ENCODE measurements around the gene UFD1. TPM values are rescaled to one million over a fixed set of nuclear protein-coding genes. Genes with fewer than 3 reads are reported as not detected.

UFD1 gene
- total and polyA plus RNA-seq, 2 of the 13 experiments (the other 11 are each of a cell fraction or from before 2014, with no cell fraction given): 47.9 to 51.1 TPM

- TF ChIP-seq CTCF (CRISPR knock-in tag; IDR thresholded peaks at IDR 0.05): 0 out of 2 replicates have a peak, but pooled peaks have one; percentile 1
- TF ChIP-seq ZNF879 (CRISPR knock-in tag; IDR thresholded peaks at IDR 0.05): no peak
- no peak for TF ChIP-seq NFATC3 (CRISPR knock-in tag; IDR thresholded peaks at IDR 0.05)
- no peak for TF ChIP-seq HIC2 (CRISPR knock-in tag; IDR thresholded peaks at IDR 0.05; ENCODE audit: low read depth)
- no peak for TF ChIP-seq ZC3H4 (CRISPR knock-in tag; IDR thresholded peaks at IDR 0.05; ENCODE audit: borderline replicate concordance)
- TF ChIP-seq ZBTB42 (CRISPR knock-in tag; IDR thresholded peaks at IDR 0.05): 0 out of 2 replicates have a peak, but pooled peaks have one; percentile 47
- TF ChIP-seq ZNF790 (CRISPR knock-in tag; IDR thresholded peaks at IDR 0.05; ENCODE audit: borderline replicate concordance): no peak
- TF ChIP-seq SMAD3 (CRISPR knock-in tag; IDR thresholded peaks at IDR 0.05): no peak
- no peak for TF ChIP-seq KDM3A (CRISPR knock-in tag; IDR thresholded peaks at IDR 0.05; ENCODE audit: low read depth)
- no peak for TF ChIP-seq NONO (IDR thresholded peaks at IDR 0.05)
- TF ChIP-seq NONO (CRISPR knock-in tag; conservative IDR thresholded peaks at IDR 0.05): peak; percentile 44; the same call in 1 of the 2 replicates
- TF ChIP-seq ATM (IDR thresholded peaks at IDR 0.05; ENCODE audit: borderline replicate concordance): no peak
- TF ChIP-seq ZNF546 (CRISPR knock-in tag; conservative IDR thresholded peaks at IDR 0.05): no peak
- no peak for TF ChIP-seq ATF4 (CRISPR knock-in tag; IDR thresholded peaks at IDR 0.05)
- TF ChIP-seq HES4 (CRISPR knock-in tag; IDR thresholded peaks at IDR 0.05; ENCODE audit: borderline replicate concordance): no peak
- TF ChIP-seq PRDM10 (CRISPR knock-in tag; IDR thresholded peaks at IDR 0.05; ENCODE audit: low read depth): no peak
- no peak for TF ChIP-seq ZNF343 (CRISPR knock-in tag; IDR thresholded peaks at IDR 0.05)
- 0 out of 2 replicates have a peak, but pooled peaks have one; percentile 52 for TF ChIP-seq ZC3H13 (CRISPR knock-in tag; IDR thresholded peaks at IDR 0.05)
- TF ChIP-seq ZNF589 (CRISPR knock-in tag; conservative IDR thresholded peaks at IDR 0.05): no peak
- TF ChIP-seq ZKSCAN8 (CRISPR knock-in tag; IDR thresholded peaks at IDR 0.05; ENCODE audit: borderline replicate concordance): no peak
- no peak for TF ChIP-seq DRAP1 (CRISPR knock-in tag; IDR thresholded peaks at IDR 0.05)
Observed at GRCh38 chr22:19448076-19448607, 30.9 kb downstream of the UFD1 start (continued).

Measured in HepG2 (cell line).